HG03378 (cell line): ENCODE measurements around the gene NCKAP5L.
A peak's percentile ranks its signal among the peaks of the same experiment; 100 is the strongest.

Source experiments
- ATAC-seq: cut with Tn5 transposase; IDR thresholded peaks from one replicate; pipeline ENCODE4 v1.9.1; 2021; ENCODE audit warnings: mild to moderate bottlenecking, moderate library complexity; ENCODE audit not compliant: unreplicated experiment

NCKAP5L gene

GRCh38 chr12:49741882-49742620 lies 86.2 kb downstream of the NCKAP5L start:
- peak; percentile 46 for ATAC-seq
